Body of pancreas (tissue), 4 donors: ENCODE measurements around the gene CORO7.

ENCODE experiments used
- POLR2A ChIP-seq, 3 donors: fragments of 450-650 bp; IDR thresholded peaks; one replicate each; pipeline ENCODE4 v1.6.1; 2016; ENCODE audit warnings: antibody characterized with exemption in 3 of 3, mild to moderate bottlenecking in 2 of 3
- TF ChIP-seq, protein P1 (sequence below), 7 experiments: fragments of 450-650 bp in 4 of 7; fragments of 200-600 bp in 3 of 7; sonication (generic) in 3 of 7; IDR thresholded peaks; one replicate each; pipeline ENCODE4 v1.5.1; 2016 to 2019; ENCODE audit warnings: antibody characterized with exemption in 7 of 7

GRCh38 chr16:4360538-4361021 is 55.8 kb downstream of the CORO7 start:
- TF ChIP-seq, protein P1, sequence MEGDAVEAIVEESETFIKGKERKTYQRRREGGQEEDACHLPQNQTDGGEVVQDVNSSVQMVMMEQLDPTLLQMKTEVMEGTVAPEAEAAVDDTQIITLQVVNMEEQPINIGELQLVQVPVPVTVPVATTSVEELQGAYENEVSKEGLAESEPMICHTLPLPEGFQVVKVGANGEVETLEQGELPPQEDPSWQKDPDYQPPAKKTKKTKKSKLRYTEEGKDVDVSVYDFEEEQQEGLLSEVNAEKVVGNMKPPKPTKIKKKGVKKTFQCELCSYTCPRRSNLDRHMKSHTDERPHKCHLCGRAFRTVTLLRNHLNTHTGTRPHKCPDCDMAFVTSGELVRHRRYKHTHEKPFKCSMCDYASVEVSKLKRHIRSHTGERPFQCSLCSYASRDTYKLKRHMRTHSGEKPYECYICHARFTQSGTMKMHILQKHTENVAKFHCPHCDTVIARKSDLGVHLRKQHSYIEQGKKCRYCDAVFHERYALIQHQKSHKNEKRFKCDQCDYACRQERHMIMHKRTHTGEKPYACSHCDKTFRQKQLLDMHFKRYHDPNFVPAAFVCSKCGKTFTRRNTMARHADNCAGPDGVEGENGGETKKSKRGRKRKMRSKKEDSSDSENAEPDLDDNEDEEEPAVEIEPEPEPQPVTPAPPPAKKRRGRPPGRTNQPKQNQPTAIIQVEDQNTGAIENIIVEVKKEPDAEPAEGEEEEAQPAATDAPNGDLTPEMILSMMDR (IDR thresholded peaks at IDR 0.05), result no peak
- TF ChIP-seq POLR2A (IDR thresholded peaks at IDR 0.05), result no peak
